Measurements from ENCODE around the gene PPP1R14C. TPM values are rescaled to one million over a fixed set of nuclear protein-coding genes. Genes with fewer than 3 reads are reported as not detected.
A peak's percentile ranks its signal among the peaks of the same experiment; 100 is the strongest.

Gene PPP1R14C
- total RNA-seq, 4 donors from 2014 or later: 2.1 to 2.9 TPM; not detected in 2

DNA sequence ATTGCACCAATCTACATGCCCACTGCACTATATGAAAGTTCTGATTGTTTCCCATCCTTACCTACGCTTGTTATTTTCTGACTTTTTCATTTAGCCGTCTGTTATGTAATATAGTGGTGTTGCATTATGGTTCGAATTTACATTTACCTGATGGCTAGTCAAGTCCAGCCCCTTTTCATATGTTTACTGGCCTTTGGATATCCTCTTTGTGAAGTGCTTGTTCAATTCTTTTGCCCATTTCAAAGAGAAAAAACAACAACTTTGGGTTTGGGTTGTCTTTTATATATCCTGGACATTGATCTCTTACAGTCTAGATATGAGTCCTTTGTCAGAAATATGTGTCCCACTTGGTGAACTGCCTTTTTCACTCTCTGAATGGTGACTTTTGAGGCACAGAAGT, 21.1 kb downstream of the PPP1R14C start:
- intact Hi-C loops (cut with DNase I; ENCODE audit: low total_unique reads): no loop called here
- H3K27me3 ChIP-seq: no peaks in the 10 kb centered on the region
- TF ChIP-seq POLR2A (IDR thresholded peaks at IDR 0.05): no peak
- TF ChIP-seq, protein P1, sequence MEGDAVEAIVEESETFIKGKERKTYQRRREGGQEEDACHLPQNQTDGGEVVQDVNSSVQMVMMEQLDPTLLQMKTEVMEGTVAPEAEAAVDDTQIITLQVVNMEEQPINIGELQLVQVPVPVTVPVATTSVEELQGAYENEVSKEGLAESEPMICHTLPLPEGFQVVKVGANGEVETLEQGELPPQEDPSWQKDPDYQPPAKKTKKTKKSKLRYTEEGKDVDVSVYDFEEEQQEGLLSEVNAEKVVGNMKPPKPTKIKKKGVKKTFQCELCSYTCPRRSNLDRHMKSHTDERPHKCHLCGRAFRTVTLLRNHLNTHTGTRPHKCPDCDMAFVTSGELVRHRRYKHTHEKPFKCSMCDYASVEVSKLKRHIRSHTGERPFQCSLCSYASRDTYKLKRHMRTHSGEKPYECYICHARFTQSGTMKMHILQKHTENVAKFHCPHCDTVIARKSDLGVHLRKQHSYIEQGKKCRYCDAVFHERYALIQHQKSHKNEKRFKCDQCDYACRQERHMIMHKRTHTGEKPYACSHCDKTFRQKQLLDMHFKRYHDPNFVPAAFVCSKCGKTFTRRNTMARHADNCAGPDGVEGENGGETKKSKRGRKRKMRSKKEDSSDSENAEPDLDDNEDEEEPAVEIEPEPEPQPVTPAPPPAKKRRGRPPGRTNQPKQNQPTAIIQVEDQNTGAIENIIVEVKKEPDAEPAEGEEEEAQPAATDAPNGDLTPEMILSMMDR (IDR thresholded peaks at IDR 0.05): no peak
- no peak overlapping the region for H3K4me3 ChIP-seq
- H3K27ac ChIP-seq: no peak overlapping the region
- no peaks in the 10 kb centered on the region for H3K9me3 ChIP-seq
- no peak for DNase-seq
- H3K4me1 ChIP-seq: no peaks in the 10 kb centered on the region
- no peaks in the 10 kb centered on the region for H3K36me3 ChIP-seq

DNA sequence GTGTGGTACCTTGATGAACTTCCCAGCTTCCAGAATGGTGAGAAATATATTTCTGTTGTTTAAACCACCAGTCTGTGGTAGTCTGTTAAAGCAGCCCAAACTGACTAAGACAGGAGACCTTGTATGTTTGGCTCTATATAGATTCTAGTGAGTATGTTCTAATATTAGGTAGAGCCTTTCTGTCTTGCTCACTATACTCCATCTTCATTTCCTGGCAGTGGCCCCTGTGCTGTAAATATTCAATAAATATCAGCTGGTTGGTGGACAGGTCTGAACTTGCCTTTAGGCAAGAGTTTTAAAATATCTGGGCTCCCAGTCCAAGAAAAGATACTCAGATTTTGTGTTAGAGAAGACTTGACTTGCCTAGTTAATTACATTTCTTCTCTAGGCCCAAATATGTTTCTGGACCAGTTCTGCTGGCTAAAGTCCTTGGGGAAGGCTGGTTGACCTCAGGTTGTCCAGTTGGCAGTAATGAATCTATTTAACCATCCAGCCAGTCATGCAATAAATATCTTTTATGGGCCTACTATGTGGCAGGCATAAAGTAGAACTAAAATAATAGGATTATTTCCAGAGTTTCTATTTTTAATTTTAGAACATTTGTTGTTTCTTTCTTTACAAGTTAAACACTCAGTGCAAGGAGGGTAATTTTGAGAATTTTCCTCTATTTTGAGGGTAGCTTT, 22.3 kb downstream of the PPP1R14C start:
- TF ChIP-seq POLR2A (IDR thresholded peaks at IDR 0.05): no peak
- TF ChIP-seq, protein P1 (IDR thresholded peaks at IDR 0.05): no peak
- intact Hi-C loops (cut with DNase I; ENCODE audit: low total_unique reads): no loop called here
- peak overlapping the region; percentile 64 to 73 for H3K27ac ChIP-seq
- H3K4me1 ChIP-seq: no peaks in the 10 kb centered on the region
- H3K36me3 ChIP-seq: no peaks in the 10 kb centered on the region
- no peaks in the 10 kb centered on the region for H3K9me3 ChIP-seq
- no peak overlapping the region for H3K4me3 ChIP-seq
- H3K27me3 ChIP-seq: no peaks in the 10 kb centered on the region
- DNase-seq: peak in 1 of 2 donors; percentile 30

DNA sequence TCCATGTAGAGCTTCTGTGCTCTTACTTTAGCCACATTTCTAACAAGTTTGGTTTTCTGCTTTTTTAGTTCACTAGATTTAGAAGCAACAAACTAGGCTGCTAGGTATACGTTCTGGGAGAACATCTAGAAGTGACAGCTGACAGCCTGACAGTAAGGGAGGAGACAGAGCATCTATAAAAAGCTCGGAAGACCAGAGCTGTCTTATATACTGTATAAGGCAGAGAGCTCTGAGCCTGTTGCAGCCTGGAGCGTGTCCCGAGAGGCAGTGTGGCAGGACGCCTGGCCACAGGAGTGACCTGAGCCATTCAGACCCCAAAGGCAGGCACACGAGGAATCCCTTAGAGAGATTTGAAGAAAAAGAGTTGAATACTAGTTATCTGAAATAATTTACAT, 24.6 kb downstream of the PPP1R14C start:
- Histone ChIP-seq H3K27me3 (no peaks in the 10 kb centered on the region), H3K9me3 (no peaks in the 10 kb centered on the region), H3K27ac (no peak overlapping the region), H3K36me3 (no peaks in the 10 kb centered on the region), H3K4me3 (no peak overlapping the region), H3K4me1 (no peaks in the 10 kb centered on the region)
- TF ChIP-seq, protein P1 (IDR thresholded peaks at IDR 0.05): no peak
- no peak for TF ChIP-seq POLR2A (IDR thresholded peaks at IDR 0.05)
- intact Hi-C loops (cut with DNase I; ENCODE audit: low total_unique reads): no loop called here
- DNase-seq: no peak

DNA sequence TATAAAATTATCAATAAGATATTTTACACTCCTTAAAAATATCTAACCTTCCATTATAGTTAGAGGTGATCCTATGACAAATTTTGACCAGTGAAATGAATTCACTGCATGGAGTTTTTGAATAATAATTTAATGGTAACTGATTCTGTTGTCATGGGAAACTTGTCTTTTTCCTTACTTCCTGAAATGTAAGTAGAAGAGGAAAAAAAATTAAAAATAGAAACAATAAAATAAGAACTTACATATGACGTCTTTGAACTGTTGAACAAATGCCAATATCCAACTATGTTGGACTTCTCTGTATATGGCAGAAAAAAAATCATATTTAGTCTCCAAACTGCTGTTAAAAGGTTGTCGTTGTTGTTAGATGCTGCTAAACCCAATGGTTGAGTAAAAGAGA, 26.3 kb downstream of the PPP1R14C start:
- Histone ChIP-seq H3K4me1 (no peaks in the 10 kb centered on the region), H3K27ac (no peak overlapping the region), H3K9me3 (no peaks in the 10 kb centered on the region), H3K27me3 (no peaks in the 10 kb centered on the region), H3K36me3 (no peaks in the 10 kb centered on the region), H3K4me3 (no peak overlapping the region)
- TF ChIP-seq POLR2A (IDR thresholded peaks at IDR 0.05): no peak
- TF ChIP-seq, protein P1 (IDR thresholded peaks at IDR 0.05): no peak
- intact Hi-C loops (cut with DNase I; ENCODE audit: low total_unique reads): no loop called here
- DNase-seq: no peak

DNA sequence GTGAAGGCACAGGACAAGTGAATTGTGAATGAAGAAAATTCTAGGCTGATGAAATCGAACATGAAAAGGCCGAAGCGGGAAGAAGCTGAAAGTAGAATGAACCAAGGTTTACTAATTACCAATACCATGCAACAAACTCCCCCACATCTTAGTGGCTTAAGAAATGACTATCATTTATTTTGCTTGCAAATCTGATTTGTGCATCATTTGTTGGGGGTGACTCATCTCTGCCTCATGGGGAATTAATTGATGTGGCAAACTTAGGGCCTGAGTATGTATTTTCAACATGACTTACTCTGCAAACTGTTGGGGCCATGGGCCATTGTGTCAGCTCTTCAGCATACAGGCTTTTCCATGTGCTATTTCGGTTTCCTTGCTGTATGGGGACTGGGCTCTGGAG, 26.8 kb downstream of the PPP1R14C start:
- TF ChIP-seq POLR2A (IDR thresholded peaks at IDR 0.05): no peak
- TF ChIP-seq, protein P1 (IDR thresholded peaks at IDR 0.05): no peak
- no peaks in the 10 kb centered on the region for H3K36me3 ChIP-seq
- intact Hi-C loops (cut with DNase I; ENCODE audit: low total_unique reads): no loop called here

More for the DNA sequence above, 26.8 kb downstream of the PPP1R14C start:
- Histone ChIP-seq H3K27me3 (no peaks in the 10 kb centered on the region), H3K4me3 (no peak overlapping the region), H3K27ac (no peak overlapping the region), H3K9me3 (no peaks in the 10 kb centered on the region), H3K4me1 (no peaks in the 10 kb centered on the region)
- DNase-seq: no peak

All from uterus (tissue), 4 donors.